Uterus (tissue), 4 donors: ENCODE measurements around the gene NACC1. TPM values are rescaled to one million over a fixed set of nuclear protein-coding genes. Genes with fewer than 3 reads are reported as not detected.

ENCODE experiments used
- DNase-seq, 2 donors: peaks; one replicate each; pipeline ENCODE4 v3.0.0-alpha.2; 2019 to 2020
- H3K27ac ChIP-seq, 2 donors: fragments of 200-600 bp; sonication (generic); 1 replicate in 1 of 2; 2 replicates in 1 of 2; pipeline ENCODE4 v1.5.1; 2016 to 2018
- H3K27me3 ChIP-seq, 2 donors: fragments of 200-600 bp; sonication (generic); one replicate each; pipeline ENCODE4 v1.5.1; 2018 to 2019; ENCODE audit warnings: control low read depth in 1 of 2
- H3K36me3 ChIP-seq, 2 donors: fragments of 200-600 bp; sonication (generic); one replicate each; pipeline ENCODE4 v1.5.1; 2019; ENCODE audit warnings: control low read depth in 1 of 2
- H3K4me1 ChIP-seq, 2 donors: fragments of 200-600 bp; sonication (generic); one replicate each; pipeline ENCODE4 v1.5.1; 2018 to 2019; ENCODE audit warnings: control low read depth in 1 of 2
- H3K4me3 ChIP-seq, 2 donors: fragments of 200-600 bp; sonication (generic); 1 replicate in 1 of 2; 2 replicates in 1 of 2; pipeline ENCODE4 v1.5.1; 2018 to 2019; ENCODE audit warnings: mild to moderate bottlenecking in 1 of 2
- H3K9me3 ChIP-seq, 2 donors: fragments of 200-600 bp; sonication (generic); one replicate each; pipeline ENCODE4 v1.5.1; 2019; ENCODE audit warnings: control low read depth in 1 of 2
- CTCF ChIP-seq, 4 experiments: fragments of 200-600 bp in 2 of 4; fragments of 450-650 bp in 2 of 4; sonication (generic) in 2 of 4; IDR thresholded peaks; one replicate each; pipeline ENCODE4 v1.5.1; 2016 to 2019; ENCODE audit warnings: antibody characterized with exemption in 4 of 4, mild to moderate bottlenecking in 2 of 4, moderate library complexity in 1 of 4
- POLR2A ChIP-seq, 2 donors: fragments of 450-650 bp; IDR thresholded peaks; one replicate each; pipeline ENCODE4 v1.6.1; 2016; ENCODE audit warnings: antibody characterized with exemption in 2 of 2, mild to moderate bottlenecking in 1 of 2, moderate library complexity in 1 of 2
- intact Hi-C: fragments of 100-400 bp; cut with DNase I; formaldehyde crosslinking; loops from one replicate; pipeline ENCODE4 v1.15.1; 2023; ENCODE audit warnings: low total_unique reads
- total RNA-seq, 4 donors: library from RNA; depleted of rRNA in 3 of 4; stranded (reverse); fragments of >200 nt in 3 of 4; gene quantifications; one replicate each; pipeline versions ENCODE4 v1.1.0 to v1.2.4, GENCODE V29; 2014 to 2023
- donor health status: DM: yes; HTN: yes; CAD: no.

Gene NACC1
- total RNA-seq, 4 donors from 2014 or later = 13.4 to 28.1 (median 15.8) TPM

GRCh38 chr19:13121551-13122274, 3.6 kb downstream of the NACC1 start:
- intact Hi-C loops = no loop called here
- H3K9me3 ChIP-seq = no peaks in the 10 kb centered on the region
- H3K4me3 ChIP-seq = no peak overlapping the region
- H3K4me1 ChIP-seq = peaks cover 0 to 14% of the 10 kb centered on the region in 2 donors
- no peak for DNase-seq
- TF ChIP-seq POLR2A (IDR thresholded peaks at IDR 0.05) (no peak), CTCF (IDR thresholded peaks at IDR 0.05) (no peak)
- no peak overlapping the region for H3K27ac ChIP-seq
- no peaks in the 10 kb centered on the region for H3K36me3 ChIP-seq
- H3K27me3 ChIP-seq = no peaks in the 10 kb centered on the region

GRCh38 chr19:13122275-13122878, 4.3 kb downstream of the NACC1 start:
- Histone ChIP-seq H3K36me3 (no peaks in the 10 kb centered on the region), H3K4me3 (no peak overlapping the region), H3K4me1 (peaks cover 0 to 14% of the 10 kb centered on the region in 2 donors), H3K9me3 (no peaks in the 10 kb centered on the region), H3K27ac (no peak overlapping the region), H3K27me3 (no peaks in the 10 kb centered on the region)
- no peak for DNase-seq
- intact Hi-C loops = no loop called here
- TF ChIP-seq POLR2A (IDR thresholded peaks at IDR 0.05) (no peak), CTCF (IDR thresholded peaks at IDR 0.05) (no peak)

GRCh38 chr19:13122980-13123957, 5.2 kb downstream of the NACC1 start:
- intact Hi-C loops = no loop called here
- Histone ChIP-seq H3K4me3 (no peak overlapping the region), H3K36me3 (no peaks in the 10 kb centered on the region), H3K4me1 (peaks cover 0 to 14% of the 10 kb centered on the region in 2 donors), H3K9me3 (no peaks in the 10 kb centered on the region), H3K27ac (no peak overlapping the region), H3K27me3 (no peaks in the 10 kb centered on the region)
- no peak for DNase-seq
- TF ChIP-seq CTCF (IDR thresholded peaks at IDR 0.05) (no peak), POLR2A (IDR thresholded peaks at IDR 0.05) (no peak)

DNA sequence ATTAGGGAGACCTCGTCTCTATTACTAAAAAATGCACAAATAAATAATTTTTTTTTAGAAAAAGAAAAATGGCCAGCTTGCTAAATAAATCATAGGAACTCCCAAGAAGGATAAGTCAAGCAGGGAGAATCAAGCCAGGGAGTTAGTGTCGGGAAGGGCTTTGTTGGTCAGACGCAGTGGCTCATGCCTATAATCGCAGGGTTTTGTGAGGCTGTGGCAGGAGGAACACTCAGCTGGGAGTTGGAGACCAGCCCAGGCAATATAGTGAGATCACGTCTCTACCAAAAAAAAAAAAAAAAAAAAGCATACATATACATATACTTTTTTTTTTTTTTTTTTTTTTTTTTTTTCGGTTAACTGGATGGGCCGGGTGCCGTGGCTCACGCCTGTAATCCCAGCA, 9.0 kb downstream of the NACC1 start:
- H3K27me3 ChIP-seq = no peaks in the 10 kb centered on the region
- intact Hi-C loops = no loop called here
- H3K27ac ChIP-seq = no peak overlapping the region
- H3K4me1 ChIP-seq = no peaks in the 10 kb centered on the region
- TF ChIP-seq CTCF (IDR thresholded peaks at IDR 0.05) = no peak
- TF ChIP-seq POLR2A (IDR thresholded peaks at IDR 0.05) = no peak
- no peaks in the 10 kb centered on the region for H3K36me3 ChIP-seq
- DNase-seq = no peak
- no peaks in the 10 kb centered on the region for H3K9me3 ChIP-seq
- no peak overlapping the region for H3K4me3 ChIP-seq
